ENCODE measurements around the gene TRIM56. TPM values are rescaled to one million over a fixed set of nuclear protein-coding genes. Genes with fewer than 3 reads are reported as not detected.
"Not testable (repeated sequence)": the region's sequence is repeated elsewhere in the genome, so short reads cannot be mapped to it uniquely, and the experiment has no call there.

The TRIM56 gene
- total and polyA plus RNA-seq, 2 of the 13 experiments (the other 11 are each of a cell fraction or from before 2014, with no cell fraction given), result 3.2 to 7.1 TPM

- H4K20me1 ChIP-seq (ENCODE audit: insufficient read depth, low read length); BruUV-seq (replicated peaks); H3K4me1 ChIP-seq (ENCODE audit: insufficient read depth, low read length); H3K4me3 ChIP-seq (replicated peaks in 1 of 3; ENCODE audit: insufficient read depth in 1 of 3, low read depth in 2 of 3, low read length in 3 of 3); ATAC-seq; H3K27ac ChIP-seq (ENCODE audit: extremely low read length, insufficient read depth, low read length); H3K79me2 ChIP-seq (ENCODE audit: insufficient read depth, low read length); POLR2A ChIA-PET; H3K9ac ChIP-seq (ENCODE audit: insufficient read depth, low read depth, low read length); H2AFZ ChIP-seq (ENCODE audit: low read length); H3K4me2 ChIP-seq (ENCODE audit: low read depth, low read length); CTCF ChIA-PET (ENCODE audit: low intra/inter-chr PET ratio, low total read pairs); H3K36me3 ChIP-seq (replicated peaks in 1 of 2; ENCODE audit: control insufficient read depth in 1 of 2, insufficient read depth in 2 of 2, low read length in 2 of 2); FAIRE-seq; intact Hi-C loops (cut with micrococcal nuclease; ENCODE audit: unreplicated experiment); H3K9me3 ChIP-seq (ENCODE audit: low read length); DNase-seq (ENCODE audit: low spot score): not testable (repeated sequence)
- TF ChIP-seq ZNF121 (CRISPR knock-in tag; IDR thresholded peaks at IDR 0.05), result peak; percentile 55
- peaks cover 0 to 36% of the 10 kb centered on the region in 2 experiments; a peak in 3 of 5 replicates for H3K27me3 ChIP-seq (ENCODE audit: control insufficient read depth in 1 of 2, insufficient read depth in 2 of 2, low read length in 2 of 2)
- 0% methylated on average over 1 of the region's 3 CpGs for WGBS (ENCODE audit: low lambda C conversion rate)
- in situ Hi-C loops (cut with HindIII; ENCODE audit: extremely low pct_ligation_motif_present, low pct_unique_long_range_greater_than_20kb), result loop anchor here (25.0 kb wide), 1 partner anchor 303 kb away; no protein-coding TSS in a partner anchor
Measured at GRCh38 chr7:101065162-101065561, 20.1 kb upstream of the TRIM56 start.

GRCh38 chr7:101066141-101066832, 19.0 kb upstream of the TRIM56 start:
- ChIA-PET POLR2A (interaction anchor here (1.1 kb wide), 1 partner anchor 177 kb away, joined by 3 read pairs; the partner anchor contains the start of gene UFSP1), CTCF (ENCODE audit: low intra/inter-chr PET ratio, low total read pairs) (no interaction called here)
- no peak overlapping the region for H3K27ac ChIP-seq (ENCODE audit: extremely low read length, insufficient read depth, low read length)
- DNase-seq (ENCODE audit: low spot score), result no peak
- peaks cover 4% of the 10 kb centered on the region; the same call in 1 of the 2 replicates for H3K4me1 ChIP-seq (ENCODE audit: insufficient read depth, low read length)
- H3K4me2 ChIP-seq (ENCODE audit: low read depth, low read length), result no peak overlapping the region
- no peaks in the 10 kb centered on the region for H3K36me3 ChIP-seq (replicated peaks in 1 of 2; ENCODE audit: control insufficient read depth in 1 of 2, insufficient read depth in 2 of 2, low read length in 2 of 2)
- H4K20me1 ChIP-seq (ENCODE audit: insufficient read depth, low read length), result no peaks in the 10 kb centered on the region
- no peaks in the 10 kb centered on the region for H3K79me2 ChIP-seq (ENCODE audit: insufficient read depth, low read length)
- peaks cover 0 to 31% of the 10 kb centered on the region in 2 experiments; a peak in 3 of 5 replicates for H3K27me3 ChIP-seq (ENCODE audit: control insufficient read depth in 1 of 2, insufficient read depth in 2 of 2, low read length in 2 of 2)
- no TSS peak for BruUV-seq (replicated peaks)
- ATAC-seq, result no peak
- H3K4me3 ChIP-seq (replicated peaks in 1 of 3; ENCODE audit: insufficient read depth in 1 of 3, low read depth in 2 of 3, low read length in 3 of 3), result no peak overlapping the region
- H3K9me3 ChIP-seq (ENCODE audit: low read length), result no peaks in the 10 kb centered on the region
- in situ Hi-C loops (cut with HindIII; ENCODE audit: extremely low pct_ligation_motif_present, low pct_unique_long_range_greater_than_20kb), result loop anchor here (25.0 kb wide), 1 partner anchor 304 kb away; no protein-coding TSS in a partner anchor
- no peak overlapping the region for H2AFZ ChIP-seq (ENCODE audit: low read length)
- FAIRE-seq, result no peak
- intact Hi-C loops (cut with micrococcal nuclease; ENCODE audit: unreplicated experiment), result no loop called here
- no peak overlapping the region for H3K9ac ChIP-seq (ENCODE audit: insufficient read depth, low read depth, low read length)
- WGBS (ENCODE audit: low lambda C conversion rate), result 26% methylated on average over 15 of the region's 15 CpGs
- TF ChIP-seq AGO2 (optimal IDR thresholded peaks at IDR 0.05; ENCODE audit: low read depth, low read length) (no peak), ZNF33B (CRISPR knock-in tag; IDR thresholded peaks at IDR 0.05) (no peak), ZNF382 (CRISPR knock-in tag; IDR thresholded peaks at IDR 0.05; ENCODE audit: borderline replicate concordance) (no peak), ZNF768 (CRISPR knock-in tag; IDR thresholded peaks at IDR 0.05) (no peak), NFIC (IDR thresholded peaks at IDR 0.05; ENCODE audit: low read length) (no peak), ATAD3A (CRISPR knock-in tag; IDR thresholded peaks at IDR 0.05) (no peak), ISX (CRISPR knock-in tag; conservative IDR thresholded peaks at IDR 0.05) (no peak), SRSF1 (optimal IDR thresholded peaks at IDR 0.05; ENCODE audit: low read depth, low read length) (no peak), MYC (CRISPR knock-in tag; IDR thresholded peaks at IDR 0.05; ENCODE audit: borderline replicate concordance) (no peak), MYNN (CRISPR knock-in tag; IDR thresholded peaks at IDR 0.05; ENCODE audit: low read depth) (no peak), TAF1 (CRISPR knock-in tag; IDR thresholded peaks at IDR 0.05) (no peak), SETDB1 (CRISPR knock-in tag; IDR thresholded peaks at IDR 0.05; ENCODE audit: borderline replicate concordance) (no peak), NFAT5 (CRISPR knock-in tag; IDR thresholded peaks at IDR 0.05) (no peak)
